ENCODE measurements around the gene EEF1AKMT3.

EEF1AKMT3 gene

GRCh38 chr12:57732270-57732669 lies 40.1 kb upstream of the EEF1AKMT3 start:
- Mint-ChIP-seq H3K4me3 (no peak overlapping the region), H3K27me3 (no peaks in the 10 kb centered on the region), H3K27ac (no peak overlapping the region), H3K9me3 (no peaks in the 10 kb centered on the region), H3K4me1 (peaks cover 18% of the 10 kb centered on the region)
- DNase-seq (no peak), ATAC-seq (no peak)

DNA sequence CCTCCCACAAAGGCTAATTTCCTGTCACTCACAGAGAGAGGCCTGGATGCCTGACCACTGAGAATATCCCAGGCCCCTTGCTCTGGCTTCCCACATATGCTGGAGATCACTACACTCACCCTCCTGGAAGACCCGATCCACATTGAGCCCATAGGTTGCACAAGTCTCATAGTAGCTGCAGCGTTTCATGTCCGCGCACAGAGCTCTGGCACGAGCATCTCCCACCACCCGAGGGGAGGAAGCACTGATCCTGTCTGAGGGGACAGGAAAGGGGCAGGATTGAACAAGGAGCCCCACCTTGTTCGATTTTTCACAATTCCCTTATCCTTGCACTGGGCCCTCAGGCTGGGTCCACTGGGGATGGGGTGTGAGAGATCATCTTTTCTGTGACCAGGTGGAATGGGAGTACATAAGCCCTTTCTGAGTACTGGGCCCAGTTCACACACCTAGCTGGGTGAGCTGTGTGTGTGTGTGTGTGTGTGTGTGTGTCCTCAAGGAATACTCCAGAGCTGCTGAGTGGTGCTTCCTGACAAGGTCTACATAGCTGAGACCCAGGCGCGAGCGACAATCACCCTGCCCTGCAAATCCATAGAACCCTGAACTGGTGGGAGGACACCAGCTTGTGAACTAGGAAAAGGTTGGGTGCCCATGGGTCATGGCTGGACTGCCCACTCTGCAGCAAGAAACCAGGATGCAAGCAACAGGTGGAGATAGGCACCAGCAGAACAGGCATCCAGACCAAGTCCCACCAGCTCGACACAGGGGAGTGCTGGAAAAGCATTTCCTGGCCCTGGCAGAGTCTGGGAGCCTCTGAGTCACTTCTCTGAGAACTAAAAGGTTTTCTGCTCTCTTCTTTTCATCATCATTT lies 39.5 kb upstream of the EEF1AKMT3 start:
- ATAC-seq (no peak), DNase-seq (no peak)
- peaks cover 18% of the 10 kb centered on the region for H3K4me1 Mint-ChIP-seq
- no peak overlapping the region for H3K4me3 Mint-ChIP-seq
- no peaks in the 10 kb centered on the region for H3K27me3 Mint-ChIP-seq
- no peaks in the 10 kb centered on the region for H3K9me3 Mint-ChIP-seq
- peak overlapping the region; percentile 66 to 71 for H3K27ac Mint-ChIP-seq

- no peak for DNase-seq
- no peaks in the 10 kb centered on the region for H3K27me3 Mint-ChIP-seq
- peaks cover 20% of the 10 kb centered on the region for H3K4me1 Mint-ChIP-seq
- H3K27ac Mint-ChIP-seq: no peak overlapping the region
- no peak overlapping the region for H3K4me3 Mint-ChIP-seq
- no peak for ATAC-seq
- H3K9me3 Mint-ChIP-seq: no peaks in the 10 kb centered on the region
Observed at GRCh38 chr12:57733928-57734327, 38.5 kb upstream of the EEF1AKMT3 start.

GRCh38 chr12:57734591-57734990 lies 37.8 kb upstream of the EEF1AKMT3 start:
- DNase-seq (no peak), ATAC-seq (no peak)
- Mint-ChIP-seq H3K4me3 (no peak overlapping the region), H3K9me3 (no peaks in the 10 kb centered on the region), H3K27ac (peak overlapping the region in 1 of 2 donors; percentile 4), H3K4me1 (peaks cover 26% of the 10 kb centered on the region), H3K27me3 (no peaks in the 10 kb centered on the region)

- peaks cover 34% of the 10 kb centered on the region for H3K4me1 Mint-ChIP-seq
- H3K27ac Mint-ChIP-seq: peak overlapping the region in 1 of 2 donors; percentile 44
- DNase-seq: no peak
- no peak for ATAC-seq
- H3K27me3 Mint-ChIP-seq: no peaks in the 10 kb centered on the region
- no peak overlapping the region for H3K4me3 Mint-ChIP-seq
- H3K9me3 Mint-ChIP-seq: no peaks in the 10 kb centered on the region
Observed at GRCh38 chr12:57735198-57735855, 37.1 kb upstream of the EEF1AKMT3 start.

DNA sequence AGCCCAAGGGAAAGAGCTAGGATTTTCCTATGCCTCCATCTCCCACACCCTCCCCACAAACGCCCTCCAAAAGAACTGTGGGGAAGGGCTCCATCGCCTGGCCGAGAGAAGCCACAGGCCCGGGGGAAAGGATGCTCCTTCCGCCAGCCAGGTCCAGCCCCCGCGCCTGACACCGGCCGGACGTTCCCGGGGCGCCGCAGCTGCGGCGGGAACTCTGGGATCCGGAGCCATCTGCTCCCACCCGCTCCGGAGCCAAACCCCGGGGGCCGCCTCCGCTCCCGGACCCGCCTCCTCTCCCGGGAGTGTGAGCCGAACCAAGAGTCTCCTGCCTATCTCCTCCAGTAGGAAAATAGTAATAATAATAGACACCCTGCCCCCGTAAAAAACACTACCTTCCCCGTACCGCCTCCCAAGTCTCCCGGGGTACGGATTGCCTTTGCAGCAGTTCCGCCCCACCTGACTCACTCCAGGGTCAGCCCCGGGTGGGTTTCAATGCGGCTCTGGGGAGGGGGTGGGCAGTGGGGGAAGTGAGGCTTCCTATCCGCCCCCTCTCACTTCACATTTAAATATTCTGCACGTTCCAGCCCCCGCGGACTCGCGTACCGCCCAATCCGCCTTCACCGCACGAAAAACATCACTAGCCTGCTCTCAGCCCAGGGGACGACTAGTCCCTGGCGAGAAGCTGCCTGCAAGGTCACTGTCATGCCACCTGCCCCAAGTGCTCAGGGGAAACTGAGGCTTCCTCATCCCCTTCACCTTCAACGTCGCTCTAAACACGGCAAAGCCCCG lies 36.3 kb upstream of the EEF1AKMT3 start:
- ATAC-seq (no peak), DNase-seq (no peak)
- Mint-ChIP-seq H3K27ac (peak overlapping the region; percentile 72 to 96), H3K4me3 (no peak overlapping the region), H3K27me3 (no peaks in the 10 kb centered on the region), H3K4me1 (peaks cover 42% of the 10 kb centered on the region), H3K9me3 (no peaks in the 10 kb centered on the region)

GRCh38 chr12:57736741-57737466 lies 35.5 kb upstream of the EEF1AKMT3 start:
- DNase-seq (no peak), ATAC-seq (no peak)
- no peaks in the 10 kb centered on the region for H3K27me3 Mint-ChIP-seq
- H3K9me3 Mint-ChIP-seq: no peaks in the 10 kb centered on the region
- no peak overlapping the region for H3K4me3 Mint-ChIP-seq
- peak overlapping the region; percentile 72 to 96 for H3K27ac Mint-ChIP-seq
- H3K4me1 Mint-ChIP-seq: peaks cover 47% of the 10 kb centered on the region

DNA sequence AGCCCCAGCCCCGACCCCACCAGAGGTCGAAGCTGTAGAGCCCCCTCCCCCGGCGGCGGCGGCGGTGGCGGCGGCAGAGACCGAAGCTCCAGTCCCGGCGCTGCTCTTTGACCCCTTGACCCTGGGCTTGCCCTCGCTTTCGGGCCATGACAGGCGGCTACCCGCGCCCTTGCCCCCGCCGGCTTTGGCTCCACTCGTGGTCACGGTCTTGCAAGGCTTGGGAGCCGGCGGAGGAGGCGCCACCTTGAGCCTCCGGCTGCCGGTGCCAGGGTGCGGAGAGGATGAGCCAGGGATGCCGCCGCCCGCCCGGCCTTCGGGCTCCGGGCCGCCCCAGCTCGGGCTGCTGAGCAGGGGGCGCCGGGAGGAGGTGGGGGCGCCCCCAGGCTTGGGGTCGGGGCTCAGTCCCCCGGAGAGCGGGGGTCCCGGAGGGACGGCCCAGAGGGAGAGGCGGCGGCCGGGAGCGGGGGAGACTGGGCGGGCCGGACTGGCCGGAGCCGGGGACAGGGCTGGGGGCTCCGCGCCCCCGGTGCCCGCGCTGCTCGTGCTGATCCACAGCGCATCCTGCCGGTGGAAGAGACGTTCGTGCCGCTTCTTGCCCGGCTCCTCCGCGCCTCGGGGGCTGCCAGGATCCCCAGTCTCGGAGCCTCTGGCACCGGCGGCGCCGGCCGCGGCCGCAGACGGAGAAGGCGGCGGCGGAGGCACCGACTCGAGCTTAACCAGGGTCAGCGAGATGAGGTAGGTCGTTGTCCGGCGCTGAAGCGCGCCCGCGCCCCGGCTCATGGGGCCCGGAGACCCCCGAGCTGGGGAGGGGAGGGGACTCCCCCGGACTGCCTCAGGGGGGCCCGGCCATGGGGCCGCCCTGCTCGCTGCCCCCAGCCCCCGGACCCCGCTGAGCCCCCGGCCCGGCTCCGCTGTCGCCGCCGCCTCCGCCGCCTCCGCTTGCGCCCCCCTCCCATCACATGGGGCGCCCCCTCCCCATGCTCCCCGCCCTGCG lies 34.6 kb upstream of the EEF1AKMT3 start:
- ATAC-seq: peak; percentile 30
- Mint-ChIP-seq H3K27me3 (no peaks in the 10 kb centered on the region), H3K4me1 (peaks cover 54% of the 10 kb centered on the region), H3K9me3 (no peaks in the 10 kb centered on the region), H3K27ac (no peak overlapping the region), H3K4me3 (no peak overlapping the region)
- no peak for DNase-seq

GRCh38 chr12:57738661-57739237 lies 33.7 kb upstream of the EEF1AKMT3 start, which contains the start of gene AGAP2:
TSS of gene AGAP2 (minus strand) at chr12:57738742. CDS start at chr12:57738246, 496 bp downstream.
- no peaks in the 10 kb centered on the region for H3K9me3 Mint-ChIP-seq
- no peak for ATAC-seq
- no peaks in the 10 kb centered on the region for H3K27me3 Mint-ChIP-seq
- H3K4me1 Mint-ChIP-seq: peaks cover 54% of the 10 kb centered on the region
- peak within 1 kb of the TSS; percentile 76 to 83 for H3K27ac Mint-ChIP-seq
- no peak for DNase-seq
- H3K4me3 Mint-ChIP-seq: peak within 1 kb of the TSS; percentile 45 to 67

GRCh38 chr12:57739387-57739786 lies 33.0 kb upstream of the EEF1AKMT3 start:
- Mint-ChIP-seq H3K4me3 (peak overlapping the region; percentile 45 to 67), H3K9me3 (no peaks in the 10 kb centered on the region), H3K27ac (peak overlapping the region; percentile 76 to 83), H3K4me1 (peaks cover 59% of the 10 kb centered on the region), H3K27me3 (no peaks in the 10 kb centered on the region)
- ATAC-seq (no peak), DNase-seq (no peak)

DNA sequence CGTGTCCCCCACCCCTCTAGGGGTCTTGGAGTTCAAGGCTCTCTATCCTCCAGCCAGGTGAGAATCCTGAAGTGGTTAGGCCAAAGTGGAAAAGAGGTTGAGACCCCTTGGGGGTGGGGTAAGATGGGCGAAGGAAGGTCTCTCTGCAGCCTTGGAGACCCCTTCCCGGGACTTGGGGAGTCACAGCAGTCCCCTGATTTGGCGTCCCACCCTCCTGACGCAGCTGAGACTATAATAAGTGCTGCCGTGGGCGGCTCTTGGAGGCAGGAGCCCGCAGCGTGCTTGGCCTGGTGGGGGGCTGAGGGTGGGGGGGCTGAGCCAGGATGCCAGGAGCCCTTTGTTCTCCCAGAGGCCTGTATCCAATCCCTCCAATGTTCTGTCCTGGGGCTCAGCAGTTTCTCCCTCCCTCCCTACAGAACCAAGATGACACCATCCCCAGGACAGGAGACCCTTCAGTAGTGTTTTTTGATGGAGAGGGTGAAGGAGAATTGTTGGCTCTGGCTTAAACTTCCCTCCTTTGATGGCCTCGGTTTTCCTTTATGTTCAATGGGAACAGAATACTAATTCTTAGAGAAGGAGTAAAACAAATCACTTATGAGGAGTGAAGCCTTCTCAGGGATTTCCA lies 32.4 kb upstream of the EEF1AKMT3 start:
- H3K27me3 Mint-ChIP-seq: no peaks in the 10 kb centered on the region
- H3K9me3 Mint-ChIP-seq: no peaks in the 10 kb centered on the region
- peak overlapping the region; percentile 75 to 83 for H3K27ac Mint-ChIP-seq
- peaks cover 61% of the 10 kb centered on the region for H3K4me1 Mint-ChIP-seq
- DNase-seq: no peak
- no peak for ATAC-seq
- peak overlapping the region; percentile 67 to 83 for H3K4me3 Mint-ChIP-seq

- Mint-ChIP-seq H3K4me3 (peak overlapping the region; percentile 83 to 87), H3K27ac (peak overlapping the region; percentile 75 to 93), H3K4me1 (peaks cover 67% of the 10 kb centered on the region), H3K27me3 (no peaks in the 10 kb centered on the region), H3K9me3 (no peaks in the 10 kb centered on the region)
- DNase-seq (peak; percentile 57 to 82), ATAC-seq (peak; percentile 73)
Observed at GRCh38 chr12:57740656-57741412, 31.6 kb upstream of the EEF1AKMT3 start.

DNA sequence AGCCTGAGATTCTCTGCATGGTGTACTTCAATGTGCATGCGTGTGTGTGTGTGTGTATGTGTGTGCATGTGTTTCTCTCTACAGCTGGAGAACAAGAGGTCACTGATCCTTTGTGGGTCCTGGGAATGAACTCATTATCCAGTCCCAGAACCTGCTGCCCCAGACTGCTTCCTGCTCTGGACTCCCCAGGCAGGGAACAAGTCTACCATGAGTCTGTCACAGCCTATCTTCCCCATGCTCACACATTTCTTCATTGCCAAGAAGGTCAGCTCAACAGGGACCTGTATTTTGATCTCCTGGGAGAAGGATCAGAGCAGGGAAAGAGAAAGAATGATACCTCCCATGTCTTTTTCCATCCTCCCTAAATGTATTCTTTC lies 31.0 kb upstream of the EEF1AKMT3 start:
- no peak for ATAC-seq
- Mint-ChIP-seq H3K27ac (peak overlapping the region; percentile 75 to 93), H3K9me3 (no peaks in the 10 kb centered on the region), H3K4me3 (peak overlapping the region; percentile 83 to 87), H3K4me1 (peaks cover 70% of the 10 kb centered on the region), H3K27me3 (no peaks in the 10 kb centered on the region)
- DNase-seq: no peak
